ENCODE data around the gene TGFBR3.

Gene TGFBR3

DNA sequence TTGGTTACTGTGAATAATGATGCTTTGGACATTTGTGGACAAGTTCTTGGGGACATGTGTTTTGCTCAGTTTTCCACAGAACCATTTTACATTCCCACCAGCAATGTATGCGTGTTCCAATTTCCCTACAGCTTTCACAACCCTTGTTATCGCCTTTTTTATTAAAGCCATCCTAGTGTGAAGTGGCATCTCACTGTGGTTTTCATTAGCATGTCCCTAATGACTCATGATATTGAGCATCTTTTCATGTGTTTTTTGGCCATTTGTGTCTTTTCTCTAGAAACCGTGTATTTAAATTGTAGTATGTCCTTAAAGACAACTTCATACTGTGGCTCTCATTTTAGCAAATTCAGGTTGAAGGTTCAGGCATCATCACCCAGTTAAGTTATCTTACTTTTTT, 132.1 kb downstream of the TGFBR3 start:
- no peak for DNase-seq

DNA sequence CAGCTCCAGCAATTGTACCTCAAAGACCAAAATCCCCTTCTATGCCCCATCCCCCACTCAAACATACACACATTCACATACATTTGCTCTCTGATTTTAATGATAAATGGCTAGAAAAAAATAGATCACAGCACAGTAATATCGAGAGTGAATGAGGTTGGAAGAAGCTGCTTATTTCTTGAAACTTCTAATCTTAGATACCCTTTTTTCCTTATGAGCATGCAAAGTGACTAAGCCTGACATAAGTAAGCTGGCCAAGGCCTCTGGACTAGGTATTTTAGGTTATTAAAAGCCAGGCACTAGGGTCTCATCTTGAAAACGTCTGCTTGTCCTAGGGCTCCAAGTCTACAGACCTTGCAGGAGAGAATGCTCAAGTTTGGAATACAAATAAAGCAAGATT, 133.6 kb downstream of the TGFBR3 start:
- DNase-seq: no peak

DNA sequence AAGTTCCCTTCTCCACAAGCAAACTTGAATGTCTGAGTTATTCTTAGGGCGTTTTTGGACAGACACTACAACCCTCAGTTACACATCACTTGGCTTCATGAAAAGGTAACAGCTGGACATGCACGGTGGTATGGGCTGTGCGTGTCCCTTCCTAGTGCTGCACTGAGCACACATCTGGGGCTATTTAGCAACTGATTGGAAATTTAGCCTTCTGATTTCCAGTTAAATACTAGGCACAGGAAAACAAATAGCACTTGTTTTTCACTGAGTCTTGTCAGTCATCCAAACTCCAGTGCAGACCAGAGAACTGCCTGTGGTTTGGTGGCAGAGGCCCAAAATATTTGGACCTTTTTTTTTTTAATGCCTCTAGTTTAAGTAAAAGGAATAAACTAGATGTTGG, 134.7 kb downstream of the TGFBR3 start:
- DNase-seq: no peak

DNA sequence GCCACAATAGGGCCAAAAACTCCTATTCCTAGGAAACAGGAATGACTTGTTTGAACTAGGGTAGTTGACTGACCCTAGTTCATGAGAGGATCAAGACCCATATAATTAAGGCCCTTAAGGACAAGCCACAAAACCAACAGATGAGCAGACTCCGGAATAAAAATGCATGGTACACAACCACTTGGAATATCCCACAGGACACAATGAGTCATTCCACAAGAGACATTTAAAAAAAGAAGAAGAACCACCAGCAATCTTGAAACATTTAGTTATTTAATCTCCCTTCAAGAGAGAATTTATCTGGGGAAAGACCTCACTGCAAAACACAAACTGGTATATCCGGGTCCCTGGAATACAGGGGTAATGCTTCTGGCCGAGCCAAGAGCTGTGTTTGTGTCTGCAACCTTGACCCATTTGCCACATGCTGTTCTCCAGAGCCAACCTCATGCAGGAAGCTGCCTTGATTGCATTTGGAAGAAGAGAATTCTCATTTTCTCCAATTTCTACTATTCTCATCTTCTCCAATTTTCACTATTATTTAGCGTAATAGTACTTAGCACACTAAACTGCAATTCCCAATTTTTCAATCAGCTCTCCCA, 135.5 kb downstream of the TGFBR3 start:
- DNase-seq: no peak

DNA sequence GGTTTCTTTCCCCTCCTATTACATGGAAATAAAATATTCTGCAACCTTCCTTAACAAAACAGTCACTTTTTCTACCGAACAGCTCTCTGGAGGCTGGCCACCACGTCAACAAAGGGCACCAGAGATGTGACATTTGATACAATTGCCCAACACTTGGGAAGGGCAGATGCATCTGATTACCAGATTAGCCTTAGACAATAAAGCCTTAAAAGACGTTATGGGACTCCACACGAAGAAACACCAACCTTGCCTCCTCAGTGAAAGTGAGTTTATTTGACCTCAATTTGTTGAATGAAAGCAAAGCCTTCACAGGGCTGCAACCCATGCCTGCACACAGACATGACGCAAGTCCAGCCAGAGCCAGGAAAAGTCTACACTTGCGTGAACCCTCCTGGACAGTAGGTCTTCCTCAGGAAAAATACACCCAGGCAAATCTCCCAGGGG, 136.1 kb downstream of the TGFBR3 start:
- DNase-seq: no peak

DNA sequence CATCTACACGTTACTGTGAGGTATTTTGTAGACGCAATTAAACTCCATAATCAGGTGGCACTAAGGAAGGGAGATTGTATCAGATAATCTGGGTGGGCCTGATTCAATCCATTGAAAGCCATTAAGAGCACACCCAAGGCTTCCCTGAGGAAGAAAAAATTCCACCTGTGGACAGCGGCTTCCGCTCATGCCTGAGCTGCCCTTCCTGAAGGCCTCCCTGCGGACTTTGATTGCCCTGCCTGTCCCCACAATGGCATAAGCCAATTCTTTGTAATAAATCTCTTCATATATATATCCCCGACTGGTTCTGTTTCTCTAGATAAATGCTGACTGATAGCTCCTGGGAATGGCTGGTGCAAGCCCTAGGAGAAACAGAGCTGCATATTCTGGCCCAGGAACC, 138.3 kb downstream of the TGFBR3 start:
- no peak for DNase-seq

DNA sequence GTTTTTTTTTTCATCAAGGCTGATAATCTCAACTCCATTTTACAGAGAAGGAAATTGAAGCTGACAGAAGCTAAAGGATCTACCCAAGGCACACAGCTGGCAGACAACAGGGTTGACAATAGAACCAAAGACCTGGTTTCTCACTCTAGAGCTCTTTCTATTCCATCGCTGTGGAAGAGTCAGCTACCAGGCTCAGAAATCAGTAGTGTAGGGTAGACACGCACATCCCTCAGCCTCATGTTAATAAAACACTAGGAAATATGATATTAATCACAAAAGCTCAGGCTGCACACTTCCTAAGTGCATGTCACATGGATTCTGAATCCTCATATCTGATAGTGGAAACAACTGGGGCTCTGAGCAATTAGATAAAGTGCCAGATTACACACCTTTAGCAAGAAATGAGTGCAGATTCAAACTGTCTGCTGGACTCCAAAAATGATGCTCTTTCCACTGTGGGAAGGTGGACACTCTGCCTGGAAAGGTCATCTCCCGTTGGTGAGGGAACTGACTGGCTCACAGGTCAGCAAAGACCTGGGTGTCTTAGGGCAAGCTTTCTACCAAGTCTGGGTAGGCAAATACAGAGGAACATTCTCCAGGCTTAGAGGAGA, 139.1 kb downstream of the TGFBR3 start:
- DNase-seq: no peak

DNA sequence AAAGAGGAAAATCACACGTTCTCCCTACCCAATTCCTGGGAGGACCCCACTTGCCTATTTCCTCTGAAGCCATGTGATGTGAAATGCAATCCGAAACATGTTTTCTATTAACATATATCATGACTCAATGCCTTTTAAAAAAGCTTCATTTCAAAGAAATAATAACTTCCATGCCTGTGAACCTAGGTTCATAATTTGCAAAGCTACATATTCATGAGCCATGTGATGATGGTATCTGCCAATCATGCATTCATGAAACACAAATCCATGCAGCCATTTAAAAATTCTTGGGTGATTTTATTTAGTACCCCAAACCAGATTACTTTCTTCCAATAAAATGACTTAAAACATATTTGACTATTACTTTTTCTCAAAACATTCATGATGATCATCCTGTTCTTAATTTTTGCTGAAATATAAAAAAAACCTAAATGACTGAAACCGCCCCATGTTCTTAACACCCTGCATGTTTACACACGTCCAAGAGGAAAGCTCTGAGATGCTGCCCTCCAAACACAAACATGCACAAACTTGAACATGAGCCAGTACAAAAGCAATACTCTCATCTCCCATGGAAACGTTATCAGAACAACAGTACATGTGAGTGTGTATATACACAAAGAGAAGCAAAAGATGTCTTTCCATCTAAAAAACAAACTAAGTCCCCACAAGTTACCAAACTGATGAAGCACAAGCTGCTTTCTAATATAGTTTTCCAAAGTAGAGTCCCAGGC, 140.1 kb downstream of the TGFBR3 start:
- no peak for DNase-seq

DNA sequence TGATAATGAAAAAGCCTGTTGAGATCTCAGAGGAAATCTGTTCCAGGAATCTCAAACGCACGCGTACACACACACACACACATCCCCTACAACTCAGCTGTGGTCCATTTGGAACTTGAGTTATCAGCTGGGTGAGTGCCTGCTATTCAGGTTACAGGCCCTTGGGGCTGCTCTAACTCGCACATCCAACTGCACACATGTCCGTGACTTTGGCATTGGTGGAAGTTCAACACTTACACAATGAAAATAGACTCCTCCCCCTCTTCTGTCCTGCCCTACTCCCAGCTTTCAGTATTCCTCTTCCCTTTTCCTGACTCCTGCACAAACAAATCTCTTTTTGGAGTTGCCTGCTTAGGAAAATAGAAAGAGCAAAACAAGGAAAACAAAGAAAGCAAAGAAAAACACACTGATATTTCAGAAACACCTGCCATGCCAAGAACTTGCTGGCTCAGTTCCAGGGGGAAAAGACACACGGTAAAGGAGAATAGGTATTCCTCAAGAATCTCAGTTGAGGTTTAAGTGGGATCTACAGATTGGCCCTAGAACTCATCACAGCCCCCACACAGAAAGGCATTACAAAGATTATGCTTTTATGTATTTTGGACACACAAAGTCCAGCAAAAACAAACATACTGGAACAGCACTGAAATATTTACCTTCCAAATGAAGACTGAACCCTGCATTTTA, 140.9 kb downstream of the TGFBR3 start:
- DNase-seq: no peak

DNA sequence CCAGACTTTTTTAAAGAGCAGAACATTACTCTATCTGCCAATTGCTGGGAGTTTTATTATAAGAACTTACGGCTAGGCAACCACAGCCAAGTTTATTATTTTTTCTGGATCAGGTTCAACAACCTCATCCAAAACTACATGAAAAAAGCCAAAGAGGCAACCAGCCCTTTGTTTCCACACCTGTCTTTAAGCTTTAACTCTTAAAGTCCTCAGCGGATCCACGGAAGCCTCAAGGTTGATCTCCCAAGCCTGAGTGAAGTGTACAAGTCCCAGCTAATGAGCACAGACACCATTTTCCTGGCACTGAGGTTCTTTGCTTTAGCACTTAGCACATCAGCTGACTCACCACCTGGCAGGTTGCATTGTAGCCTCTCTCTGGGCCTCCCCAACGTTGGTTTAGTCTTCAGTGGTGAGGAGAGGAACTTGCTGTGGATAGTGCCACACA, 143.1 kb downstream of the TGFBR3 start:
- DNase-seq: no peak

DNA sequence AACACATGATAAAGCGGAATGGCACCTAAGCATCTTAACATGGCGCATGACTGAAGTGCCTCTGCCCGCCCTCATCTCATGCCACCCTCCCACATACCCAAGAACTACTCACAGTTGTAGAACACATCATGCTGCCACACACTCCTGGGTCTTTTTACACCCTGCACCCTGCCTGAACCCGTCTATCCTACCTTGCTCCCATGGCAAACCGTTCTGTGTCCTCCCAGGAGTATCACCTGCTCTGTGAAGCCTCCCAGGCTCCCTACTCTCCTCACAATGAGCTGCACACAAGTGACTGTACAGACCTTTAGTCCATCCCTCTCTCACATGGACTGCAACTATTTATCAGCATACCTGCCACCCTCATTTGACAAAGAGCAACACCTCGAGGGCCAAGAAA, 144.0 kb downstream of the TGFBR3 start:
- no peak for DNase-seq

DNA sequence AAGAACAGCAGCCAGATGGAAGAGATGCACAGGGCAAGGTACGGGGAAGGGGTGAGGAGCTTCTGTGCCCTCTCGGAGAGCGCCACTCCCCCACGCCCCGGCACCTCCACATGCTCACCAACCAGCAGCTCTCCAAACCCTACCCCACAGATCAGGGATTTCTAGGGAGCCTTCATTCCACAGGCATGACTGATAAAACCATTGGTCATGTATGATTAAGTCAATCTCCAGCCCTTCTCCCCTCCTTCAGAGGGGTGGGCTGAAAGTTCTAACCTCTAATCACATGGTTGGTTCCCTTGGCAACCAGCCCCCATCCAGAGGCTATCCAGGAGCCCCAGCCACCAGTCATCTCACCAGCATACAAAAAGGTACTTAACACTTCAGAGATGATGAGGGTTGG, 144.7 kb downstream of the TGFBR3 start:
- no peak for DNase-seq

DNA sequence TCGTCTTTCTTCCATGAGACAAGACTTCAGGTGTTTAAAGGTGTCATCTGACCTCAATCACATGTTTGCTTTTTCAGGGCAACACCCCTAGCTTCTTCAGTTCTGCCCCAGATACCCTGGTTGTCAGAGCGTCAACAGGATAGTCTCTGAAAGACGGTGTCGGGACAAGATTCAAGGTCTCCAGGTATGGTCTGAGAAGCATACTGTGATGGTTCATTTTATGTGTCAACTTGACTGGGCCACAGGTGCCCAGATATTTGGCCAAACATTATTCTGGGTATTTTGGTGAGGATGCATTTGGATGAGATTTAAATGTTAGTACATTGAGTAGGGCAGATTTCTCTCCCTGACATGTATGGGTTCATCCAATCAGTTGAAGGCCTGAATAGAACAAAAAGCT, 148.3 kb downstream of the TGFBR3 start:
- no peak for DNase-seq

DNA sequence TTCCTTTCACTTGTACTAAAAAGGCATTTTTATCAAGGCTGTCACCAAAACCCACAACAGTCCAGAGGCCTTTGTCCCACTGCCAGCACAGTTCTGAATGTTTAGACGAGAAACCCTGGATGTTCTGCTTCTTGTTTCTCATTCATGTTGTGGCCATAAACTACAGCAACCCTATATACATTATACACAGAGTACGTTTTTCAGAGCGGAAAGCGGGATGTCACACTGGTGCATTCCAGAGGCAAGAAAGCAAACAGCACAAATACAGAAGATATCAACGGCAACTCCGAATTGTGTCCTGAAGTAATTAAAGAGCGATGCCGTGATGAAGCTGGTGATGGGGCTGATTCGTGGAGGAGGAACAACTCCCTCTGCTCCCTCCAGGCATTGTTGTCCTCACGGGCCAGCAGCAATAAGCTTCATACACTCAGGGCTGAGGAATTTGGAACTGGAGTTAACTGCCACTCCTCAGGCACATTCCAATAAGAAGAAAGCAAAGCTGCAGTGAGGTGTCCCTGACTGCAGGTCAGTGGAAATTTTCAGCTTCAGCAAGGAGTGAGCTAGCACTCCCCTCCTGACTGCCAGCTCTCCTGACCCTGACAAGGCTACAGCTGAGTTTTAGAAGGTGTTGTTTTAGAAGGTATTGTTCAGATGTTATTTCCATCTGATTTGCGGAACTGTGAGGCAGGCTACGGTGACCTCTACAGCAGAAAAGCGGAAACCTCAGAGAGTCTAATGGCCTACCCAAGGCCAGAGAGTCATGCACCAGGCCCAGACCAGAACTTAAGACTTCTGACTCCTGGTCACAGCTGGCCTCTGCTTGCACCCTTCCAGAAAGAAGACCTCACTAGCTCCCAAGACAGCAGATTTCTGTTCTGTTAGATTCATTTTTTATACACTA, 149.0 kb downstream of the TGFBR3 start:
- DNase-seq: no peak

DNA sequence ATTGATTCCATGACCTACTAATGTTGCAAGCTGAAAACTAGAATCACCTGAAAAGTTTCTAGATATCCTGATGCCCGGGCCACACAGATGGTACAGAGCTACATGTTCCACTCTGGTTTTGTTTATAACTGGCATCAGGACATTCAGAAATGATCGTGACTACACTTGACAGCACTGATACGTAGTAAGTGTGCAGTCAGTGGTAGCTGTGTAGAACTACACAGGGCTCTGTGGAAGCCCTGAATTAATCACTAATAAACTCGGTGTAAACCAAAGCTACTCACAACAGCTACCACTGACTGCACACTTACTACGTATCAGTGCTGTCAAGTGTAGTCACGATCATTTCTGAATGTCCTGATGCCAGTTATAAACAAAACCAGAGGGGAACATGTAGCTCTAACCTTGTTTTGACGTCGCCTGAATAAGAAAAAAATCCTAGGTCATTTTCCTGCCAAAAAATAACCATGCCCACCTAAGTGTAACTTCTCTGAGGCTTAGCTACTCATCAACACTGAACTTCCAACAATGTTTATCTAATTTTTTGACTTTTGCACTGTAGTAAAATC, 149.7 kb downstream of the TGFBR3 start:
- no peak for DNase-seq

DNA sequence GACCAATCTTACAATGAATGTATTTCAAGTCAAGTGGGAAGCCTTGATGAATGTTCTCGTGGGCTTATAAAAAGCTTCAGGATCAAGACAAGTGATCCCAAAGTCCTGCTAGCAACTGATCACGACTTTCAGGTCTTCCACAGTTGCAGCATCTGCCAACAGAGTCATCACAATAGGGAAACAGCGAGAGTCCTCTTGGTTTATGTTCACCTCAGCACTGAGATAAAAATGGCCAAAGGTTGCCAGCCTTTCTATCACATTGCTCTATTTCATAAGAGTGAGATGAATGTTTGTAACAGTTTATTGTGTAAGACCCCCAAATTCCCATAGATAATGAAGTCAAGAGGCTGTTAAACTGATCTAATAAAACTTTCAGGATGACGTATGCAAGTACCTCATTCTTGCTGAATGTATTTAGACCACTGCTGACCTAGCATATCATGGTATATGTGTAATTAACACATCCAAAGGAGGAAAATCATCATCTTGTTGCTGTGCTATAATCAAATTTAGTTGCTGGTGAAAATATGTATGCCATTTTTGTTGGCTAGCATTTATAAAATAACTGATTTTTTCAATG, 150.6 kb downstream of the TGFBR3 start:
- DNase-seq: no peak

DNA sequence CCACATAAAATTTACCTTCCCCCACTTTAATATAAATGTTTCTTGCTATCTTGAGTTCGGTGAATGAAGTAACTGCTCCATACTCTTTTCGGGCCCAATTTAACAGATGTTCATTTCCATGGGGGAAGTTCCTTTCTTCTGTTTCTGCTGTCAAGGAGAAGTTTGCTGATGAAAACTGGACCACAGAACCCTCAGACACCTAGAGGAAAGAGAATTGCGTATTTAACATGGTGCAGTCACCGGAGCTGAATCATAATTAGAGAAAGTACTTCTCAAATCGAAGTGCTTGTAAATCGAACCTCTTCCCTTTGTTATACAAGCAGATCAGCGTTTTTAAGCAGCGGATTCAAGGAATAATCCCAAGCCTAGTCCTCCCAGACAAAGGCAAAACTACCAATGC, 151.2 kb downstream of the TGFBR3 start:
- DNase-seq: no peak

DNA sequence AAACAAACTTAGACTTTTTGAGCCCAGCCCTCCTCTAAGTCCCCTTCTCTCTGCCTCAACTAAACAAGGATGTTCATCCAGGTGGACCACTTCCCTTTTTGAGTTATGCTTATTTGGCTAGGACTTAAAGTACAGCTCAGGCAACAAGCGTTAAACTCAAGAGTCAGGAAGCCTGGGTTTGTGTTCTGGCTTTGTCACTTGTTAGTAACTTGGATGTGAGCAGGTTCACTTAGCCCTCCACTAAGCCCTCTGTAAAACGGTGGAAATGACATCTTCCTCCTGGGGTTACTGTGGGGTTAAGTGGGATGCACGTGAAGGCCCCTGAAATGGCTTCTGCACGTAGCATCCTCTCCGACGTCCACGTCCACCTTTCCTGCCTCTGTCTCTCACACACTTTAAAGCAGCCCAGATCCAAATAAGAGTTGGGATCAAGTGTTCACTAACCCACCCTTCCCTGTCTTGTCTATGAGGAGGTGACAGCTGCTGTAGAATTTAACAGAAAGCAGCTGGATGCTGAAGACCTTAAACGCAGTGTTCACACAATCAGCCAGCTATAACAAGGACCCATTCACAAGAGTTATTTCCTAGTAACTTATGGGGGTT, 152.7 kb downstream of the TGFBR3 start:
- no peak for DNase-seq

DNA sequence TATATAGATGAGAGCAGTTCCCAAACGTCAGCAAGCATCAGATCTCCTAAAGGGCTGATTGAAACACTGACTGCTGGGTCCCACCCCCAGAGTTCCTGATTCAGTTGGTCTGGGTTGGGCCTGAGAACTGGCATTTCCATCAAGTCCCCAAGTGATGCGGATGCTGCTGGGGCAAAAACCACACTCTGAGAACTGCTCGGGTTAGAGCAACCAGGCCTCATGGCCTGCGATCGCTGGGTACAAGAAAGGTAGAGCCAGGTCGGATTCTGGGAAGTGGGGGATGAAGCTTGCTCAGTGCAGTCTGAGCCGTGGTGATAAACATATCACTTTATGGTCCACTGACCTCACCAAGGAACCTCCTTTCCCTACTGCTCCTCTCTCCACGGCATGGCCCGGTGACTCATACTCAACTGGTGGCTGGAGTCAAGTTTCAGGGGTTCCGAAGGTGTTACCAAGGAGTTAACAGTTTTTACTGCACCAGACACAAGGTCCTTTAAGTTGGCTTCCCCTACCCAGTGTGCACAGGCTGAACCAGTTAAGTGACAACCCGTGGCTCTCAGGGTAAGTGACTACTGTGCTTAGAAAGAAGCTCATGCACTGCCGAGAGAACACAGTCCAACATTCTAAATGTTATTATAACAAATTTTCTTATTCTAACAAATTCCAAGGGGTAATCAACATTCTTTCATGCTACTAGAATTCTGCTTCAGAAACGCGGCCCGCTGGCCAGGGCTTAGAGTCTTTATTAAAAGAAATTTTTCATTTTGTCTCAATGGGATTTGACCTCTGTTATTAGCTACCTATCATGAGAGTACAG, 153.5 kb downstream of the TGFBR3 start:
- no peak for DNase-seq

DNA sequence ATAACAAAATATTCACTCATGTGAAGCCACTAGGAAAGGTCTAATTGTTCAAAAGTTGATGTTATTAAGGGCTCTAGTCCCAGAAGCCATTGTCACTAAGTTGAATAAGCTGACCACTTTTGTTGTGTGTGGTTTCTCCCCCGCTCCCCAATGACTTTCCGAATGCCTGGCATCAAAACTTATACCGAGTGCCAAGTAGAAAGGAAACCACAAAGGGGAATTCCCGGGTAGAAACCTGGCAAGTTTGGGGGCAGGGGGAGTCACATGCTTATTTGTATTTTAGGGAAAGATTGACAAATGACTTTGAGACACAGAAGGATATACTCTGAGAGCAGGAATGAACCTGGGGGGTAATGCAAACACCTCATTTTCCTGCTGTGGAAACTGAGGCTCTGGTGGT, 154.1 kb downstream of the TGFBR3 start:
- no peak for DNase-seq

All from KG1 (cell line).